HEK293 (cell line): ENCODE data around the gene USH1G.

ENCODE experiments used
- CTCF ChIA-PET: fragments of 350-600 bp; formaldehyde crosslinking; extraction: SDS; loops from one replicate; lab custom pipeline; 2021; ENCODE audit warnings: antibody characterized with exemption; lab: Yijun Ruan, JAX
- POLR2A ChIA-PET: fragments of 300-600 bp; formaldehyde crosslinking; extraction: SDS; loops from one replicate; lab custom pipeline; 2020; ENCODE audit warnings: antibody characterized with exemption, inconsistent platforms; lab: Yijun Ruan, JAX
- H3K27ac ChIP-seq: fragments of 200-500 bp; sonication (Bioruptor generic); 2 replicates; pipeline ENCODE4 v1.5.1; 2014; ENCODE audit warnings: low read depth, low read length, control low read depth, inconsistent platforms; ENCODE audit errors: extremely low read depth
- H3K36me3 ChIP-seq, 2 experiments: fragments of 200-500 bp in 1 of 2; sonication (Bioruptor generic) in 1 of 2; 1 replicate in 1 of 2; 2 replicates in 1 of 2; pipeline ENCODE4 v1.5.1; 2014 to 2017; ENCODE audit warnings: inconsistent platforms in 2 of 2, low read length in 2 of 2; ENCODE audit not compliant: control insufficient read depth in 2 of 2, insufficient read depth in 1 of 2
- H3K4me1 ChIP-seq: fragments of 200-500 bp; sonication (Bioruptor generic); 2 replicates; pipeline ENCODE4 v1.5.1; 2014; ENCODE audit warnings: mild to moderate bottlenecking, low read length, inconsistent platforms; ENCODE audit not compliant: control insufficient read depth, insufficient read depth
- H3K4me3 ChIP-seq: 2 replicates; pipeline ENCODE4 v1.5.1; 2011; ENCODE audit warnings: low read depth, mild to moderate bottlenecking, control low read depth, low read length, moderate library complexity
- H3K9me3 ChIP-seq: fragments of 200-500 bp; sonication (Bioruptor generic); 2 replicates; pipeline ENCODE4 v1.5.1; 2014; ENCODE audit warnings: low read depth, low read length, inconsistent platforms; ENCODE audit not compliant: control insufficient read depth, insufficient read depth
- GFI1B ChIP-seq: fragments of 450-650 bp; formaldehyde crosslinking; IDR thresholded peaks from 2 replicates; pipeline ENCODE4 v1.5.1; 2016; ENCODE audit warnings: missing biosample characterization, missing genetic modification characterization
- KLF1 ChIP-seq: fragments of 450-650 bp; formaldehyde crosslinking; IDR thresholded peaks from 2 replicates; pipeline ENCODE4 v1.5.1; 2016; ENCODE audit warnings: missing biosample characterization, missing genetic modification characterization
- KLF10 ChIP-seq: fragments of 450-650 bp; IDR thresholded peaks from 2 replicates; pipeline ENCODE4 v1.5.1; 2018; ENCODE audit warnings: missing biosample characterization, mild to moderate bottlenecking, missing genetic modification characterization
- MEIS1 ChIP-seq: sonication (generic); formaldehyde crosslinking; IDR thresholded peaks from 2 replicates; pipeline ENCODE4 v1.8.1; 2022; ENCODE audit warnings: missing genetic modification reagents, mild to moderate bottlenecking, borderline replicate concordance
- TCF7L2 ChIP-seq: IDR thresholded peaks from 2 replicates; pipeline ENCODE4 v1.6.1; 2011; ENCODE audit warnings: low read depth, mild to moderate bottlenecking, inconsistent platforms, low read length, moderate library complexity, borderline replicate concordance
- ZNF433 ChIP-seq: fragments of 450-650 bp; formaldehyde crosslinking; IDR thresholded peaks from 2 replicates; pipeline ENCODE4 v1.5.1; 2016; ENCODE audit warnings: missing biosample characterization, missing genetic modification characterization, low read depth
- ZNF664 ChIP-seq: fragments of 450-650 bp; formaldehyde crosslinking; IDR thresholded peaks from 2 replicates; pipeline ENCODE4 v1.5.1; 2016; ENCODE audit warnings: missing biosample characterization, missing genetic modification characterization
- ZNF768 ChIP-seq: fragments of 450-650 bp; formaldehyde crosslinking; IDR thresholded peaks from 2 replicates; pipeline ENCODE4 v1.5.1; 2018; ENCODE audit warnings: missing biosample characterization, mild to moderate bottlenecking, missing genetic modification characterization
- TF ChIP-seq, protein P1 (sequence below): fragments of 450-650 bp; formaldehyde crosslinking; IDR thresholded peaks from 2 replicates; pipeline ENCODE4 v1.5.1; 2016; ENCODE audit warnings: missing biosample characterization, missing genetic modification characterization, low read depth
- TF ChIP-seq, protein P2 (sequence below): fragments of 450-650 bp; formaldehyde crosslinking; IDR thresholded peaks from 2 replicates; pipeline ENCODE4 v1.5.1; 2016; ENCODE audit warnings: missing biosample characterization, missing genetic modification characterization, low read depth

USH1G gene

DNA sequence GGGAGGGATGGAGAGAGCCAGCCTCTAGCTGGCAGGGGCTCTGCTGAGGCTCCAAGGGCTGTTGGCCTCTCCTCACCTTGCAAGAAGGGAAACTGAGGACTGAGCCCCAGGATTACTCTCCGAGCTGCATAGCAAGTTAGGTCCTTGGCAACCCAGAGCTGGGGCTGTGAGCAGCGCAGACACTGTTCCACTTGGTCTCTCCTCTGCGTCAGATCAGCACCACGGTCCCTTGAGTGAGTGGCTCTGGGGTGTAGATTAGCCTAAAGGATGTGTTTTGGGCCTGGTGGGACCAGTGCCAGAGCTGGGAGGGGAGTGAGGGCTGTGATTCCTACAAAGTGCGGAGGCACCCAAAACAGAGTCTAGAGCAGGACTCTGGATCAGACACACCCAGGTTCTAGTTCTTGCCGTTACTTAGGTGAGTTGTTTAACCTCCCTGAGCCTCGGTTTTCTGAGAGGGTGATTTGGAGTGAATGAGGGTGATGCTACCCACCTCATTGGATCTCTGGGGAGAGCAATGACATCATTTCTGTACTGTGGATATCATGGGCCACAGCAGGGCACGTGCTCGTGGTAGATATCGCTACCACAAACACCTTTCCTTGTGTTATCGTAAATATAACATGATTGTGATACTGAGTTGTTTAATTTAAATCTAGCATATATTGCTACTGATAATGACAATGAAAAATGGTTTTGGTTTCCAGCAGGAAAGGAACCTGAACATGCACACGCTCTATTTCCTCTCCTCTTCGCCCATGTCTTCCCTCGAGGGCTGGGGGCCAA lies 21.5 kb downstream of the USH1G start:
- H3K36me3 ChIP-seq: no peaks in the 10 kb centered on the region
- no peak overlapping the region for H3K27ac ChIP-seq
- H3K9me3 ChIP-seq: no peaks in the 10 kb centered on the region
- CTCF ChIA-PET: interaction anchor here (0.7 kb wide), 1 partner anchor 773 kb away, joined by 3 read pairs; no protein-coding TSS in a partner anchor
- POLR2A ChIA-PET: interaction anchor here (0.6 to 1.3 kb wide), 2 partner anchors 28 to 1670 kb away, joined by 3 to 5 read pairs; partner anchors contain the start of gene FDXR
- no peaks in the 10 kb centered on the region for H3K4me1 ChIP-seq
- TF ChIP-seq, protein P1, sequence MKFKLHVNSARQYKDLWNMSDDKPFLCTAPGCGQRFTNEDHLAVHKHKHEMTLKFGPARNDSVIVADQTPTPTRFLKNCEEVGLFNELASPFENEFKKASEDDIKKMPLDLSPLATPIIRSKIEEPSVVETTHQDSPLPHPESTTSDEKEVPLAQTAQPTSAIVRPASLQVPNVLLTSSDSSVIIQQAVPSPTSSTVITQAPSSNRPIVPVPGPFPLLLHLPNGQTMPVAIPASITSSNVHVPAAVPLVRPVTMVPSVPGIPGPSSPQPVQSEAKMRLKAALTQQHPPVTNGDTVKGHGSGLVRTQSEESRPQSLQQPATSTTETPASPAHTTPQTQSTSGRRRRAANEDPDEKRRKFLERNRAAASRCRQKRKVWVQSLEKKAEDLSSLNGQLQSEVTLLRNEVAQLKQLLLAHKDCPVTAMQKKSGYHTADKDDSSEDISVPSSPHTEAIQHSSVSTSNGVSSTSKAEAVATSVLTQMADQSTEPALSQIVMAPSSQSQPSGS: peak; percentile 29; the same call in 1 of the 2 replicates
- TF ChIP-seq KLF1: no peak
- no peak overlapping the region for H3K4me3 ChIP-seq

DNA sequence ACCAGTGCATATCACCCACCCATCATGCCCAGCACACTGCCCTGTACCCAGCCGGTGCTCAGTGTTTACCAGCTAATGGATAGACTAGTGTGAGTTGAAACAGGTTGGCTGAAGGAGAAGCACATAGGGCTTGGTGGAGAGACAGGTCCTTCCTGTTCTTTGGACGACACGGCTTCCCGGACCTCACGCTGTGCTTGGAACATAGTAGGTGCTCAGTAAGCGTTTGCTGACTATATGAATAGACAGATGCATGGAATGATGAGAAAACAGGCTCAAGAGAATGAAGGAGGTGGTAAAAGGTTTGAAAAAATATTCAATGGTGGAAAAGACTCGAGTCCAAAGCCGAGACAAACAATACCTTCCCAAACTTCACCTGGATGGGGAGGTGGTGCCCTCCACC lies 22.8 kb downstream of the USH1G start:
- ChIA-PET POLR2A (interaction anchor here (1.0 kb wide), 1 partner anchor 27 kb away, joined by 5 read pairs; the partner anchor contains the start of gene FDXR), CTCF (interaction anchor here (0.6 to 1.1 kb wide), 3 partner anchors 34 to 109 kb away, joined by 3 read pairs; no protein-coding TSS in a partner anchor)
- peak; percentile 61; the same call in 1 of the 2 replicates for TF ChIP-seq ZNF664
- no peak for TF ChIP-seq ZNF433
- Histone ChIP-seq H3K4me3 (no peak overlapping the region), H3K36me3 (no peaks in the 10 kb centered on the region), H3K4me1 (no peaks in the 10 kb centered on the region), H3K9me3 (no peaks in the 10 kb centered on the region), H3K27ac (no peak overlapping the region)

DNA sequence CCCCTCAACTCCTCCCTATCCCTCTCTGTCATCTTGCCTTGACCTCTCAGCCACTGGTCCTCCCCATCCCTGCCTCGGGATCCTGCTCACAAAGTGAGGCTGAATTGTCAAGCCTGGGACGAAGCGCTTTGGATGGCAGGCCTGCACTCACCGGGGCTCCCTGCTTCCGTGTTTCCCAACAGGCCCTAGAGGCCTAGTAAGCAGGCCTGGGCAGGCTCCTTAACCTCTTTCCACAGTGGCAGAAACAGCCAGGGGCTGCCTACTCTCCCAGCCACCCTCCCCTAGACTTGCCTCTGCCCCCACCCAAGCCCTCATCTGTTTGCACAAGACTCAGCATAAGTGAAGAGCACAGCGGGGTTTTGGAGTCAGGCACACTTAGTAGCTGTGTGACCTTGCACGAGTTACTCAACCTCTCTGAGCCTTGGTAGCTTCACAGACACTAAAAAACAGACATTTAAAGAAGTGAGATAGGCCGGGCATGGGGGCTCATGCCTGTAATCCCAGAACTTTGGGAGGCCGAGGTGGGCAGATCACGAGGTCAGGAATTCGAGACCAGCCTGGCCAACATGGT lies 24.6 kb downstream of the USH1G start:
- ChIA-PET CTCF (interaction anchor here (0.9 to 1.4 kb wide), 2 partner anchors 21 to 154 kb away, joined by 3 to 4 read pairs; no protein-coding TSS in a partner anchor), POLR2A (interaction anchor here (1.4 kb wide), 1 partner anchor 17 kb away, joined by 3 read pairs; no protein-coding TSS in a partner anchor)
- no peak overlapping the region for H3K27ac ChIP-seq
- TF ChIP-seq ZNF768 (tag by site-specific recombination): peak; percentile 65; the same call in 1 of the 2 replicates
- TF ChIP-seq, protein P2, sequence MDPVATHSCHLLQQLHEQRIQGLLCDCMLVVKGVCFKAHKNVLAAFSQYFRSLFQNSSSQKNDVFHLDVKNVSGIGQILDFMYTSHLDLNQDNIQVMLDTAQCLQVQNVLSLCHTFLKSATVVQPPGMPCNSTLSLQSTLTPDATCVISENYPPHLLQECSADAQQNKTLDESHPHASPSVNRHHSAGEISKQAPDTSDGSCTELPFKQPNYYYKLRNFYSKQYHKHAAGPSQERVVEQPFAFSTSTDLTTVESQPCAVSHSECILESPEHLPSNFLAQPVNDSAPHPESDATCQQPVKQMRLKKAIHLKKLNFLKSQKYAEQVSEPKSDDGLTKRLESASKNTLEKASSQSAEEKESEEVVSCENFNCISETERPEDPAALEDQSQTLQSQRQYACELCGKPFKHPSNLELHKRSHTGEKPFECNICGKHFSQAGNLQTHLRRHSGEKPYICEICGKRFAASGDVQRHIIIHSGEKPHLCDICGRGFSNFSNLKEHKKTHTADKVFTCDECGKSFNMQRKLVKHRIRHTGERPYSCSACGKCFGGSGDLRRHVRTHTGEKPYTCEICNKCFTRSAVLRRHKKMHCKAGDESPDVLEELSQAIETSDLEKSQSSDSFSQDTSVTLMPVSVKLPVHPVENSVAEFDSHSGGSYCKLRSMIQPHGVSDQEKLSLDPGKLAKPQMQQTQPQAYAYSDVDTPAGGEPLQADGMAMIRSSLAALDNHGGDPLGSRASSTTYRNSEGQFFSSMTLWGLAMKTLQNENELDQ (tag by site-specific recombination): no peak
- no peaks in the 10 kb centered on the region for H3K4me1 ChIP-seq
- no peaks in the 10 kb centered on the region for H3K36me3 ChIP-seq
- H3K9me3 ChIP-seq: no peaks in the 10 kb centered on the region
- no peak overlapping the region for H3K4me3 ChIP-seq

DNA sequence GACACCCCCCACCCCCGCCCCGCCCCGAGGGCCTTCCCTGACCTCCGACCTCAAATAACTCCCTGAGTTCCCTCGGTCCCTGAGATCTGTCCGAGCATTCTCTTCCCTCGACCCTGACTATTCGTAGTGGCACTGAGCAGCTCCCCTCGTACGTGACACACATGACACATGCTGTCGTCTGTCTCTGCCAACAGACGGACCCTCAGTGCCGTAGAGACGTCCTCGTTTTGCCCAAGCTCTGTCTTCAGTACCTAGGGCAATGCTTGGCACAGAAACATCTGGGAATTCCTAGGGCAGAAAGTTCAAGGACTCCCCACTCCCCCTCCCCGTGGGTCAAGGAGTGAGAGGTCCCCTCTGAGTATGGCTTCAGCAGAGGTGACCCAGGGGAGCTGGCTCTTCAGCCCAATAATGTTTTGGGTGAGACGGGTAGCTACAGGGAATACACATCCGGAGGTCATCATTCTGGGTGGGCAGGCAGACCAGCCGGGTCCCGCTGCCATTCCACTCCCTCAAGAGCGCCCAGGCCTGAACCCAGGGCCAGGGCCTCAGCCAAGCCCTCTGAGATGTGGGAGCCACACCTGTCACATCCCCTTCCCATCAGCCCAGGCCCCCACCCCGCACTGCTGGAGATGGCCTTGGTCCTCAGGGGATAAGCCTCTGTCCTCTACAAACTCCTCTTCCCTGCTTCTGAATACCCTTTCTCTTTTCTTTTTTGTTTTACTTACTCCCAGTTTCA lies 29.0 kb downstream of the USH1G start:
- TF ChIP-seq GFI1B (tag by site-specific recombination) (no peak), MEIS1 (CRISPR knock-in tag) (no peak), TCF7L2 (no peak), KLF10 (tag by site-specific recombination) (no peak)
- H3K4me1 ChIP-seq: no peaks in the 10 kb centered on the region
- ChIA-PET POLR2A (interaction anchor here (1.1 to 2.1 kb wide), 2 partner anchors 9 to 21 kb away, joined by 3 to 16 read pairs; partner anchors contain the start of gene FDXR), CTCF (interaction anchor here (0.7 kb wide), 1 partner anchor 27 kb away, joined by 5 read pairs; no protein-coding TSS in a partner anchor)
- H3K27ac ChIP-seq: no peak overlapping the region
- H3K9me3 ChIP-seq: no peaks in the 10 kb centered on the region
- H3K36me3 ChIP-seq: no peaks in the 10 kb centered on the region
- H3K4me3 ChIP-seq: no peak overlapping the region
